Loucy (cell line): ENCODE measurements around the gene HIRIP3.
A peak's percentile ranks its signal among the peaks of the same experiment; 100 is the strongest.
"Not testable (repeated sequence)": the region's sequence is repeated elsewhere in the genome, so short reads cannot be mapped to it uniquely, and the experiment has no call there.

Source experiments
- H2AFZ ChIP-seq: fragments of 200-600 bp; sonication (generic); 2 replicates; pipeline ENCODE4 v1.6.0; 2016; ENCODE audit warnings: antibody characterized with exemption, mild to moderate bottlenecking, low read length, moderate library complexity
- H3F3A ChIP-seq: fragments of 200-600 bp; 2 replicates; pipeline ENCODE4 v1.6.0; 2016; ENCODE audit warnings: antibody characterized with exemption, low read depth, mild to moderate bottlenecking
- H3K27me3 ChIP-seq: fragments of 200-600 bp; sonication (generic); 2 replicates; pipeline ENCODE4 v1.6.1; 2014; ENCODE audit warnings: low read length, mild to moderate bottlenecking; ENCODE audit not compliant: insufficient read depth, poor library complexity, severe bottlenecking
- H3K36me3 ChIP-seq: fragments of 200-600 bp; sonication (generic); 2 replicates; pipeline ENCODE4 v1.6.1; 2016; ENCODE audit warnings: low read length; ENCODE audit not compliant: insufficient read depth
- H3K4me1 ChIP-seq: fragments of 200-600 bp; sonication (generic); 2 replicates; pipeline ENCODE4 v1.5.1; 2014; ENCODE audit warnings: low read length, mild to moderate bottlenecking; ENCODE audit not compliant: insufficient read depth, poor library complexity, severe bottlenecking
- H3K4me2 ChIP-seq: fragments of 200-600 bp; sonication (generic); 2 replicates; pipeline ENCODE4 v1.6.0; 2014; ENCODE audit warnings: antibody characterized with exemption, low read length, low read depth, mild to moderate bottlenecking; ENCODE audit not compliant: poor library complexity, severe bottlenecking
- H3K4me3 ChIP-seq: fragments of 200-600 bp; sonication (generic); 2 replicates; pipeline ENCODE4 v1.5.1; 2014; ENCODE audit warnings: low read length, mild to moderate bottlenecking, mixed read lengths; ENCODE audit not compliant: poor library complexity, severe bottlenecking
- H3K79me2 ChIP-seq: fragments of 200-600 bp; sonication (generic); 2 replicates; pipeline ENCODE4 v1.6.1; 2014; ENCODE audit warnings: low read length; ENCODE audit not compliant: insufficient read depth
- H3K9ac ChIP-seq: fragments of 200-600 bp; sonication (generic); 2 replicates; pipeline ENCODE4 v1.6.0; 2014; ENCODE audit warnings: mild to moderate bottlenecking, low read depth, low read length, moderate library complexity; ENCODE audit not compliant: poor library complexity, severe bottlenecking
- H3K9me2 ChIP-seq: fragments of 200-600 bp; sonication (generic); replicated peaks from 2 replicates; pipeline ENCODE4 v1.6.1; 2016; ENCODE audit warnings: low read depth, low read length, mixed read lengths
- H3K9me3 ChIP-seq: fragments of 200-600 bp; sonication (generic); 2 replicates; pipeline ENCODE4 v1.6.1; 2014; ENCODE audit warnings: mild to moderate bottlenecking, antibody characterized with exemption, low read length, low read depth; ENCODE audit not compliant: insufficient read depth
- H4K20me1 ChIP-seq: fragments of 200-600 bp; sonication (generic); 2 replicates; pipeline ENCODE4 v1.6.0; 2014; ENCODE audit warnings: antibody characterized with exemption, low read length, mild to moderate bottlenecking; ENCODE audit not compliant: insufficient read depth, poor library complexity, severe bottlenecking
- EZH2phosphoT487 ChIP-seq: fragments of 200-600 bp; IDR thresholded peaks from 2 replicates; pipeline ENCODE4 v1.6.1; 2018; ENCODE audit warnings: antibody characterized with exemption, mild to moderate bottlenecking, moderate library complexity, borderline replicate concordance
- TF ChIP-seq, protein P1 (sequence below): fragments of 200-600 bp; sonication (generic); conservative IDR thresholded peaks from 2 replicates; pipeline ENCODE4 v1.5.1; 2014; ENCODE audit warnings: mild to moderate bottlenecking, antibody characterized with exemption, low read length

Gene HIRIP3, protein sequence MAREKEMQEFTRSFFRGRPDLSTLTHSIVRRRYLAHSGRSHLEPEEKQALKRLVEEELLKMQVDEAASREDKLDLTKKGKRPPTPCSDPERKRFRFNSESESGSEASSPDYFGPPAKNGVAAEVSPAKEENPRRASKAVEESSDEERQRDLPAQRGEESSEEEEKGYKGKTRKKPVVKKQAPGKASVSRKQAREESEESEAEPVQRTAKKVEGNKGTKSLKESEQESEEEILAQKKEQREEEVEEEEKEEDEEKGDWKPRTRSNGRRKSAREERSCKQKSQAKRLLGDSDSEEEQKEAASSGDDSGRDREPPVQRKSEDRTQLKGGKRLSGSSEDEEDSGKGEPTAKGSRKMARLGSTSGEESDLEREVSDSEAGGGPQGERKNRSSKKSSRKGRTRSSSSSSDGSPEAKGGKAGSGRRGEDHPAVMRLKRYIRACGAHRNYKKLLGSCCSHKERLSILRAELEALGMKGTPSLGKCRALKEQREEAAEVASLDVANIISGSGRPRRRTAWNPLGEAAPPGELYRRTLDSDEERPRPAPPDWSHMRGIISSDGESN

DNA sequence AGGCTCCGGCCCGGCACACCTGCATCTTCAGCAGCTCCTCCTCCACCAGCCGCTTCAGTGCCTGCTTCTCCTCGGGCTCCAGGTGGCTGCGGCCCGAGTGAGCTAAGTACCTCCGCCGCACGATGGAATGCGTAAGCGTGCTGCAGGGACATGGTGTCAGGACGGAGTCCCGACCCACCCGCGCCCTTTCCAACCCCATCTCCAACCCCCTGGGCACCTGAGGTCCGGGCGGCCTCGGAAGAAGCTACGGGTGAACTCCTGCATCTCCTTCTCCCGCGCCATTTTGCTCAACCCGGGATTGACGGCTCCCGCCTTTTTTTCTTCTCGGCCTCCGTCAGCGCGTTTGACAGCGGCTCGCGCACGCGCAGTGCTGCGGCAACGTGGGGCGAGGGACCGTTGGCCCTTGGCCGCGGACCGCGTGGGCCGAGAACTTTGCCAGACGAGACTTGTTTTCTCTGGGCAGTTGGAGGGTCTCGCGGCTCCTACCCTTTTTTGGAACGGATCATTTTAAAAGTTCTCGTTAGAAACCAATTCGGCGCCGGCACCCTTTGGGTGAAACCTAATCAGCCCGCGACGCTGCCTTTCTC is at the start of gene HIRIP3:
Gene HIRIP3, minus strand, starts transcription at position 294 of the 587 bp plus-strand sequence. Its CDS starts 12 bp downstream, at position 282.
- peaks cover 18% of the 10 kb centered on the region; the same call in 1 of the 2 replicates for H3K36me3 ChIP-seq

DNA sequence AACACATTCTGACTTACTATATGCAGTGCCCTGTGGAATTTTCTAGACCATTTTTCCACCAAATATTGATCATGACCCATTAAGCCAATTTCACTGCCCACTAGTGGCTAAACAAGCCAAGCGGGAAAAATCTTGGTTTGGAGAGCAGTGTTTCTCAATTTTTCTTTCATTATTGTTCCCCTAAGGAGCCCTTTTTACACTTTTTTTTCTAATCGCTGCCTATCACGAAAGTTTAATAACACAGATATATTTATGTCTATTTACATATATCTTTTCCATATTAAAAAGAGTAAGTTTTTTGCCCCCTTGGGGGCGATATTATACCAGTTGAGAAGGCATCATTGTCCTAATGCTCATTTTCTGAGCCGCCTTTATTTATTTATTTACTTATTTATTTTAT is 46.4 kb upstream of the HIRIP3 start:
- no peak for TF ChIP-seq EZH2phosphoT487
- TF ChIP-seq, protein P1, sequence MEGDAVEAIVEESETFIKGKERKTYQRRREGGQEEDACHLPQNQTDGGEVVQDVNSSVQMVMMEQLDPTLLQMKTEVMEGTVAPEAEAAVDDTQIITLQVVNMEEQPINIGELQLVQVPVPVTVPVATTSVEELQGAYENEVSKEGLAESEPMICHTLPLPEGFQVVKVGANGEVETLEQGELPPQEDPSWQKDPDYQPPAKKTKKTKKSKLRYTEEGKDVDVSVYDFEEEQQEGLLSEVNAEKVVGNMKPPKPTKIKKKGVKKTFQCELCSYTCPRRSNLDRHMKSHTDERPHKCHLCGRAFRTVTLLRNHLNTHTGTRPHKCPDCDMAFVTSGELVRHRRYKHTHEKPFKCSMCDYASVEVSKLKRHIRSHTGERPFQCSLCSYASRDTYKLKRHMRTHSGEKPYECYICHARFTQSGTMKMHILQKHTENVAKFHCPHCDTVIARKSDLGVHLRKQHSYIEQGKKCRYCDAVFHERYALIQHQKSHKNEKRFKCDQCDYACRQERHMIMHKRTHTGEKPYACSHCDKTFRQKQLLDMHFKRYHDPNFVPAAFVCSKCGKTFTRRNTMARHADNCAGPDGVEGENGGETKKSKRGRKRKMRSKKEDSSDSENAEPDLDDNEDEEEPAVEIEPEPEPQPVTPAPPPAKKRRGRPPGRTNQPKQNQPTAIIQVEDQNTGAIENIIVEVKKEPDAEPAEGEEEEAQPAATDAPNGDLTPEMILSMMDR: no peak; the same call in none of the 2 replicates
- no peaks in the 10 kb centered on the region for H3K9me3 ChIP-seq

More for the DNA sequence above, at the start of gene HIRIP3:
- Histone ChIP-seq H3K9me2 (no peaks in the 10 kb centered on the region), H3K4me1 (peaks cover 19% of the 10 kb centered on the region), H3K9me3 (no peaks in the 10 kb centered on the region), H3F3A (no peaks in the 10 kb centered on the region), H4K20me1 (peaks cover 11% of the 10 kb centered on the region), H3K4me2 (peak within 1 kb of the TSS; percentile 84), H2AFZ (peak within 1 kb of the TSS; percentile 97), H3K4me3 (peak within 1 kb of the TSS; percentile 97), H3K9ac (peak within 1 kb of the TSS; percentile 98), H3K27me3 (no peaks in the 10 kb centered on the region), H3K79me2 (peaks cover 36% of the 10 kb centered on the region)
- TF ChIP-seq, protein P1: no peak
- TF ChIP-seq EZH2phosphoT487: no peak

DNA sequence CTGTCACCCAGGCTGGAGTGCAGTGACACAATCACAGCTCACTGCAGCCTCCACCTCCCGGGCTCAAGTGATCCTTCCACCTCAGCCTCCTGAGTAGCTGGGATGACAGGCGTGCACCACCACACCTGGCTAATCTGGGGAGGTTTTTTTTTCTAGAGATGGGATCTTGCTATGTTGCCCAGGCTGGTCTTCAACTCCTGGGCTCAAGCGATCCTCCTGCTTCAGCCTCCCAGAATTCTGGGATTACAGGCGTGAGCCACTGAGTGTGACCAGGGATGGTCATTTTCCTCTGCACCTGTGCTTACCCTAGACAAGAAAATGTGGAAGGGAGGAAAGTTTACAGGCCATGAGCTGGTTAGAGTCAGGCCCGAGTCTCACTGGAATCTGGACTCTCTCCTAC is 45.3 kb upstream of the HIRIP3 start:
- H3K36me3 ChIP-seq, H3K27me3 ChIP-seq, H2AFZ ChIP-seq, H3K9me3 ChIP-seq, H3K79me2 ChIP-seq, H3F3A ChIP-seq, H3K9ac ChIP-seq, H3K4me3 ChIP-seq, H3K4me2 ChIP-seq, H3K4me1 ChIP-seq, H4K20me1 ChIP-seq, H3K9me2 ChIP-seq: not testable (repeated sequence)

More for the DNA sequence above, 46.4 kb upstream of the HIRIP3 start:
- Histone ChIP-seq H3K4me3 (no peak overlapping the region), H3K4me1 (no peaks in the 10 kb centered on the region), H3K9ac (no peak overlapping the region), H3K4me2 (no peak overlapping the region), H2AFZ (no peak overlapping the region), H3K9me2 (no peaks in the 10 kb centered on the region), H3K27me3 (no peaks in the 10 kb centered on the region), H3F3A (no peaks in the 10 kb centered on the region), H4K20me1 (no peaks in the 10 kb centered on the region), H3K79me2 (no peaks in the 10 kb centered on the region), H3K36me3 (no peaks in the 10 kb centered on the region)
